H1 (cell line): ENCODE data around the gene MBOAT1. TPM values are rescaled to one million over a fixed set of nuclear protein-coding genes. Genes with fewer than 3 reads are reported as not detected.

Source experiments
- CTCF ChIA-PET: fragments of 300-600 bp; sonication (Branson Sonifier 250); formaldehyde crosslinking; loops from one replicate; lab custom pipeline; 2021; ENCODE audit not compliant: partially characterized antibody; lab: Charles Lee
- POLR2A ChIA-PET: fragments of 300-600 bp; sonication (Branson Sonifier 250); formaldehyde crosslinking; loops from one replicate; lab custom pipeline; 2021; ENCODE audit warnings: inconsistent platforms; ENCODE audit not compliant: partially characterized antibody; lab: Charles Lee
- DNase-seq, 2 experiments: peaks; one replicate each; pipeline versions ENCODE4 v3.0.0 to v3.0.0-alpha.2; 2010 to 2022; ENCODE audit warnings: low spot score in 2 of 2, low read depth in 1 of 2, mixed read lengths in 1 of 2
- FAIRE-seq: peaks from 2 replicates; lab custom pipeline; 2011; peaks lifted over from hg19 to GRCh38; lab: Jason Lieb, UNC
- H2AFZ ChIP-seq: 2 replicates; pipeline ENCODE4 v1.8.1; 2012; ENCODE audit warnings: low read length, inconsistent platforms
- H2AK5ac ChIP-seq: 2 replicates; pipeline ENCODE4 v1.6.1; 2013; ENCODE audit warnings: low read depth, low read length
- H2BK120ac ChIP-seq: replicated peaks from 2 replicates; pipeline ENCODE3; 2013; ENCODE audit warnings: low read depth, low read length, inconsistent platforms
- H2BK12ac ChIP-seq: 2 replicates; pipeline ENCODE4 v1.6.1; 2013; ENCODE audit warnings: low read depth, low read length
- H2BK15ac ChIP-seq: 2 replicates; pipeline ENCODE4 v1.6.1; 2013; ENCODE audit warnings: low read length
- H2BK20ac ChIP-seq: 2 replicates; pipeline ENCODE4 v1.6.1; 2013; ENCODE audit warnings: low read length
- H2BK5ac ChIP-seq: 2 replicates; pipeline ENCODE4 v1.6.1; 2013; ENCODE audit warnings: low read depth, low read length
- H3K14ac ChIP-seq: 2 replicates; pipeline ENCODE4 v1.6.1; 2013; ENCODE audit warnings: inconsistent platforms; ENCODE audit not compliant: insufficient read length
- H3K18ac ChIP-seq: 2 replicates; pipeline ENCODE4 v1.6.1; 2013; ENCODE audit warnings: low read length; ENCODE audit errors: extremely low read depth
- H3K23ac ChIP-seq: 2 replicates; pipeline ENCODE4 v1.6.1; 2013; ENCODE audit warnings: inconsistent platforms; ENCODE audit not compliant: insufficient read length
- H3K23me2 ChIP-seq: 2 replicates; pipeline ENCODE4 v1.6.1; 2013; ENCODE audit warnings: low read depth, low read length
- H3K27ac ChIP-seq: 2 replicates; pipeline ENCODE4 v1.6.1; 2011; ENCODE audit warnings: low read depth, low read length, inconsistent platforms
- H3K27me3 ChIP-seq, 4 experiments: replicated peaks in 1 of 4; 1 replicate in 1 of 4; 2 replicates in 3 of 4; pipeline versions ENCODE4 v1.6.1 to v1.8.1; 2011 to 2013; ENCODE audit warnings: low read length in 3 of 4, mild to moderate bottlenecking in 3 of 4, inconsistent platforms in 2 of 4, mixed read lengths in 2 of 4, moderate library complexity in 1 of 4; ENCODE audit not compliant: control insufficient read depth in 3 of 4, insufficient read depth in 3 of 4; ENCODE audit errors: extremely low read depth in 1 of 4
- H3K36me3 ChIP-seq, 4 experiments: 2 replicates each; pipeline versions ENCODE4 v1.6.1 to v1.8.1; 2011 to 2013; ENCODE audit warnings: mild to moderate bottlenecking in 4 of 4, low read length in 3 of 4, moderate library complexity in 2 of 4, control low read depth in 1 of 4, inconsistent platforms in 1 of 4; ENCODE audit not compliant: insufficient read depth in 4 of 4, control insufficient read depth in 2 of 4
- H3K4ac ChIP-seq: replicated peaks from 2 replicates; pipeline ENCODE3; 2013; ENCODE audit warnings: low read length, low read depth, mixed read lengths, inconsistent platforms; ENCODE audit not compliant: insufficient read length
- H3K4me1 ChIP-seq, 4 experiments: replicated peaks in 1 of 4; 1 replicate in 1 of 4; 2 replicates in 3 of 4; pipeline versions ENCODE4 v1.6.1 to v1.8.1; 2011 to 2013; ENCODE audit warnings: low read length in 3 of 4, inconsistent platforms in 2 of 4, mixed read lengths in 1 of 4; ENCODE audit not compliant: insufficient read depth in 4 of 4, control insufficient read depth in 3 of 4
- H3K4me2 ChIP-seq, 2 experiments: 2 replicates each; pipeline versions ENCODE4 v1.6.1 to v1.8.1; 2011 to 2013; ENCODE audit warnings: low read depth in 2 of 2, low read length in 2 of 2, control low read depth in 1 of 2, inconsistent platforms in 1 of 2, mild to moderate bottlenecking in 1 of 2; ENCODE audit not compliant: insufficient read depth in 1 of 2
- H3K4me3 ChIP-seq, 4 experiments: fragments of 200-600, 300-600 bp in 1 of 4; sonication (generic), shearing (Covaris generic), sonication (Bioruptor Twin) in 1 of 4; 2 replicates each; pipeline versions ENCODE4 v1.5.1 to v1.8.1; 2011 to 2016; ENCODE audit warnings: low read length in 4 of 4, low read depth in 3 of 4, control low read depth in 2 of 4, inconsistent platforms in 2 of 4, mild to moderate bottlenecking in 2 of 4, mixed read lengths in 1 of 4, moderate library complexity in 1 of 4; ENCODE audit not compliant: insufficient read depth in 2 of 4; ENCODE audit errors: extremely low read depth in 1 of 4
- H3K56ac ChIP-seq: replicated peaks from 2 replicates; pipeline ENCODE3; 2013; ENCODE audit warnings: low read depth, mild to moderate bottlenecking, mixed read lengths, low read length, inconsistent platforms; ENCODE audit not compliant: insufficient read length
- H3K79me1 ChIP-seq: 2 replicates; pipeline ENCODE4 v1.6.1; 2013; ENCODE audit warnings: low read depth, low read length, control low read depth
- H3K79me2 ChIP-seq, 2 experiments: 2 replicates each; pipeline versions ENCODE4 v1.6.1 to v1.8.1; 2012 to 2013; ENCODE audit warnings: low read length in 2 of 2, mild to moderate bottlenecking in 2 of 2, inconsistent platforms in 1 of 2; ENCODE audit not compliant: insufficient read depth in 2 of 2, control insufficient read depth in 1 of 2
- H3K9ac ChIP-seq, 4 experiments: replicated peaks in 1 of 4; 1 replicate in 1 of 4; 2 replicates in 3 of 4; pipeline versions ENCODE4 v1.6.1 to v1.8.1; 2011 to 2013; ENCODE audit warnings: low read depth in 3 of 4, low read length in 3 of 4, control low read depth in 2 of 4, mild to moderate bottlenecking in 2 of 4, moderate library complexity in 2 of 4, inconsistent platforms in 1 of 4; ENCODE audit errors: extremely low read depth in 1 of 4
- H3K9me3 ChIP-seq, 2 experiments: 2 replicates each; pipeline versions ENCODE4 v1.6.1 to v1.8.1; 2012 to 2013; ENCODE audit warnings: mild to moderate bottlenecking in 2 of 2, moderate library complexity in 2 of 2, control low read depth in 1 of 2, inconsistent platforms in 1 of 2, low read depth in 1 of 2, low read length in 1 of 2, mixed read lengths in 1 of 2; ENCODE audit not compliant: insufficient read depth in 2 of 2
- H4K20me1 ChIP-seq, 2 experiments: replicated peaks in 1 of 2; 2 replicates each; pipeline versions ENCODE3 to v1.8.1; 2011 to 2013; ENCODE audit warnings: inconsistent platforms in 2 of 2, low read length in 2 of 2, mild to moderate bottlenecking in 1 of 2; ENCODE audit not compliant: insufficient read depth in 2 of 2, control insufficient read depth in 1 of 2
- H4K5ac ChIP-seq: 2 replicates; pipeline ENCODE4 v1.6.1; 2013; ENCODE audit warnings: low read length, low read depth, mixed read lengths, inconsistent platforms; ENCODE audit not compliant: insufficient read length
- H4K8ac ChIP-seq: 2 replicates; pipeline ENCODE4 v1.8.0; 2013; ENCODE audit warnings: mild to moderate bottlenecking, moderate library complexity, low read length, inconsistent platforms; ENCODE audit not compliant: insufficient read depth; ENCODE audit errors: extremely low read depth
- H4K91ac ChIP-seq: replicated peaks from 2 replicates; pipeline ENCODE3; 2013; ENCODE audit warnings: low read length, mixed read lengths, inconsistent platforms; ENCODE audit not compliant: insufficient read length
- EP300 ChIP-seq, 2 experiments: IDR thresholded peaks; 1 replicate in 1 of 2; 2 replicates in 1 of 2; pipeline ENCODE4 v1.6.1; 2011 to 2012; ENCODE audit warnings: low read depth in 2 of 2, low read length in 2 of 2, mild to moderate bottlenecking in 2 of 2, borderline replicate concordance in 1 of 2, inconsistent platforms in 1 of 2, moderate library complexity in 1 of 2
- SIN3A ChIP-seq, 2 experiments: IDR thresholded peaks in 1 of 2; conservative IDR thresholded peaks in 1 of 2; 2 replicates each; pipeline ENCODE4 v1.6.1; 2011 to 2012; ENCODE audit warnings: low read length in 2 of 2, improper control_type of control experiment in 1 of 2, low read depth in 1 of 2, mild to moderate bottlenecking in 1 of 2
- TAF7 ChIP-seq: optimal IDR thresholded peaks from 2 replicates; pipeline ENCODE3; 2011; ENCODE audit warnings: low read depth, mild to moderate bottlenecking, inconsistent platforms, low read length, moderate library complexity, borderline replicate concordance
- TCF12 ChIP-seq: IDR thresholded peaks from 2 replicates; pipeline ENCODE4 v1.6.1; 2011; ENCODE audit warnings: low read depth, mild to moderate bottlenecking, low read length
- WGBS, 2 experiments: shearing (Covaris generic) in 1 of 2; methylation state at CpG; one replicate each; pipeline versions ENCODE4 v1.1.6 to v1.1.7; 2013 to 2015; ENCODE audit warnings: low lambda C conversion rate in 2 of 2, mixed read lengths in 2 of 2, inconsistent platforms in 1 of 2, low coverage in 1 of 2, missing lambda C conversion rate in 1 of 2; ENCODE audit not compliant: insufficient replicate concordance in 2 of 2, insufficient coverage in 1 of 2, insufficient read length in 1 of 2; ENCODE audit errors: extremely low coverage in 1 of 2, missing lambda C conversion rate in 1 of 2; 5-methylcytosine and 5-hydroxymethylcytosine counted together
- polyA plus RNA-seq, 7 experiments: library from polyadenylated mRNA; depleted of rRNA in 3 of 7; stranded (reverse) in 5 of 7; unstranded in 2 of 7; fragments of >200 nt in 5 of 7; fragments of 200-250 nt in 2 of 7; gene quantifications; 1 replicate in 5 of 7; 2 replicates in 1 of 7; 4 replicates in 1 of 7; pipeline versions ENCODE4 v1.2.1 to v1.2.3, GENCODE V29; 2011 to 2013; ENCODE audit warnings: missing spikeins in 2 of 7, mixed read lengths in 2 of 7
- total RNA-seq: library from RNA; stranded (reverse); fragmentation: NEBNext Ultra II Directional; extraction: Animal tissue kit (Norgen Biotek cat#: 25700); gene quantifications from 2 replicates; pipeline ENCODE4 v1.2.1, GENCODE V29; 2021

Gene MBOAT1
- total and polyA plus RNA-seq, 2 of the 8 experiments (the other 6 are each of a cell fraction or from before 2014, with no cell fraction given): 4.9 to 19.5 TPM

- Histone ChIP-seq H4K8ac (no peak overlapping the region), H3K4me3 (no peak overlapping the region), H3K56ac (no peak overlapping the region), H2AFZ (no peak overlapping the region), H3K27ac (no peak overlapping the region), H3K79me2 (peaks cover 0 to 34% of the 10 kb centered on the region in 2 experiments; a peak in 2 of 4 replicates), H3K27me3 (no peaks in the 10 kb centered on the region), H3K23me2 (peaks cover 9% of the 10 kb centered on the region), H3K14ac (no peak overlapping the region), H3K18ac (no peak overlapping the region), H3K9ac (no peak overlapping the region; a peak in 1 of 7 replicates), H2BK15ac (no peak overlapping the region), H2AK5ac (no peak overlapping the region; the same call in 1 of the 2 replicates), H3K79me1 (peaks cover 7% of the 10 kb centered on the region; the same call in 1 of the 2 replicates), H4K20me1 (no peaks in the 10 kb centered on the region), H4K91ac (no peak overlapping the region), H3K4me1 (peaks cover 1 to 13% (median 10%) of the 10 kb centered on the region in 4 experiments; a peak in 5 of 7 replicates), H2BK120ac (no peak overlapping the region), H3K4me2 (no peak overlapping the region), H3K36me3 (no peaks in the 10 kb centered on the region), H3K9me3 (no peaks in the 10 kb centered on the region), H3K4ac (no peak overlapping the region), H4K5ac (no peak overlapping the region), H3K23ac (no peak overlapping the region), H2BK12ac (no peak overlapping the region), H2BK20ac (no peak overlapping the region), H2BK5ac (no peak overlapping the region)
- FAIRE-seq (no peak), DNase-seq (no peak)
- ChIA-PET CTCF (interaction anchor here (1.6 to 1.9 kb wide), 2 partner anchors 10 to 80 kb away, joined by 3 to 7 read pairs; no protein-coding TSS in a partner anchor), POLR2A (no interaction called here)
- TF ChIP-seq EP300 (IDR thresholded peaks at IDR 0.05; ENCODE audit: borderline replicate concordance in 1 of 2, low read depth in 2 of 2, low read length in 2 of 2) (no peak), SIN3A (conservative IDR thresholded peaks at IDR 0.05 in 1 of 2, IDR thresholded peaks at IDR 0.05 in 1 of 2; ENCODE audit: low read depth in 1 of 2, low read length in 2 of 2) (no peak), TAF7 (no peak), TCF12 (no peak)
- WGBS, 2 experiments: 85% methylated on average over 5 of the region's 5 CpGs; no CpG with 5 or more reads in 1 of the 2 experiments
These were observed 5.2 kb downstream of the MBOAT1 start for GRCh38 chr6:20207088-20207418.
